CD4-positive, alpha-beta T cell (primary cell): ENCODE measurements around the gene PGGT1B. TPM values are rescaled to one million over a fixed set of nuclear protein-coding genes. Genes with fewer than 3 reads are reported as not detected.

Experiments used
- ATAC-seq: fragments of 200-7000 bp; cut with Tn5 transposase; one replicate; pipeline ENCODE4 v1.10.0; 2022; ENCODE audit warnings: mild to moderate bottlenecking; ENCODE audit not compliant: poor library complexity
- CTCF ChIA-PET: fragments of 350-600 bp; sonication (Branson Sonifier 250); formaldehyde crosslinking; loops from one replicate; lab custom pipeline; 2021; ENCODE audit warnings: antibody characterized with exemption, inconsistent platforms; lab: Charles Lee
- POLR2A ChIA-PET: fragments of 350-600 bp; sonication (Branson Sonifier 250); formaldehyde crosslinking; loops from one replicate; lab custom pipeline; 2021; ENCODE audit warnings: antibody characterized with exemption, inconsistent platforms; lab: Charles Lee
- DNase-seq, 14 experiments: peaks; one replicate each; pipeline ENCODE4 v3.0.0-alpha.2; 2013 to 2020; ENCODE audit warnings: mixed read lengths in 2 of 14
- H3K27ac ChIP-seq, 2 donors: one replicate each; pipeline versions ENCODE4 v1.5.1 to v1.7.0; 2013; ENCODE audit warnings: low read length in 2 of 2, low read depth in 1 of 2, mild to moderate bottlenecking in 1 of 2
- H3K27me3 ChIP-seq, 2 experiments: 1 replicate in 1 of 2; 2 replicates in 1 of 2; pipeline versions ENCODE4 v1.6.1 to v1.7.0; 2013; ENCODE audit warnings: low read length in 2 of 2, control low read depth in 1 of 2, mild to moderate bottlenecking in 1 of 2, moderate library complexity in 1 of 2; ENCODE audit not compliant: insufficient read depth in 2 of 2, control insufficient read depth in 1 of 2
- H3K36me3 ChIP-seq: one replicate; pipeline ENCODE4 v1.6.1; 2013; ENCODE audit warnings: low read length, control low read depth; ENCODE audit not compliant: insufficient read depth
- H3K4me1 ChIP-seq: one replicate; pipeline ENCODE4 v1.6.1; 2013; ENCODE audit warnings: low read length, control low read depth; ENCODE audit not compliant: insufficient read depth
- H3K4me3 ChIP-seq: one replicate; pipeline ENCODE4 v1.5.1; 2013; ENCODE audit warnings: mild to moderate bottlenecking, low read length, moderate library complexity
- H3K9me3 ChIP-seq, 2 experiments: 1 replicate in 1 of 2; 2 replicates in 1 of 2; pipeline versions ENCODE4 v1.6.1 to v1.7.0; 2013; ENCODE audit warnings: low read length in 2 of 2, mild to moderate bottlenecking in 2 of 2, control low read depth in 1 of 2, moderate library complexity in 1 of 2; ENCODE audit not compliant: control insufficient read depth in 1 of 2, insufficient read depth in 1 of 2
- H3K27ac Mint-ChIP-seq: one replicate; pipeline ENCODE4 v1.8.0; 2020; ENCODE audit warnings: mixed read lengths
- H3K27me3 Mint-ChIP-seq: one replicate; pipeline ENCODE4 v1.8.0; 2021; ENCODE audit warnings: mixed read lengths
- H3K36me3 Mint-ChIP-seq: one replicate; pipeline ENCODE4 v1.8.0; 2021; ENCODE audit warnings: low read depth, mixed read lengths
- H3K4me1 Mint-ChIP-seq: one replicate; pipeline ENCODE4 v1.8.0; 2021; ENCODE audit warnings: low read depth, mixed read lengths
- H3K4me3 Mint-ChIP-seq: one replicate; pipeline ENCODE4 v1.8.0; 2020; ENCODE audit warnings: mild to moderate bottlenecking, mixed read lengths
- H3K9me3 Mint-ChIP-seq: one replicate; pipeline ENCODE4 v1.8.0; 2020; ENCODE audit warnings: mixed read lengths
- intact Hi-C, 2 experiments: fragments of 100-400 bp; cut with DNase I in 1 of 2; cut with micrococcal nuclease in 1 of 2; formaldehyde crosslinking; loops; one replicate each; pipeline versions ENCODE4 v1.15.1 to v1.9.0; 2023 to 2025; cut with DNase I, micrococcal nuclease
- total RNA-seq, 174 experiments: library from RNA in 2 of 174; stranded (reverse) in 2 of 174; gene quantifications; one replicate each; pipeline ENCODE4 v1.2.3 and lab custom pipeline; 2021 to 2026
- TF ChIP-seq, protein P1 (sequence below): fragments of 200-600 bp; IDR thresholded peaks from one replicate; pipeline ENCODE4 v1.8.0; 2022; ENCODE audit warnings: antibody characterized with exemption, mild to moderate bottlenecking

PGGT1B gene
- total RNA-seq, 2 experiments from 2014 or later, result 37.5 to 39.3 TPM

GRCh38 chr5:115271295-115272050 is 8.8 kb upstream of the PGGT1B start:
- no peaks in the 10 kb centered on the region for H3K27me3 Mint-ChIP-seq
- H3K4me1 Mint-ChIP-seq, result no peaks in the 10 kb centered on the region
- DNase-seq, result no peak
- no peaks in the 10 kb centered on the region for H3K36me3 ChIP-seq
- H3K27ac Mint-ChIP-seq, result no peak overlapping the region
- no peak overlapping the region for H3K4me3 ChIP-seq
- ATAC-seq, result no peak
- no peak overlapping the region for H3K4me3 Mint-ChIP-seq
- H3K4me1 ChIP-seq, result no peaks in the 10 kb centered on the region
- H3K9me3 ChIP-seq, result no peaks in the 10 kb centered on the region
- ChIA-PET POLR2A (no interaction called here), CTCF (no interaction called here)
- intact Hi-C loops, result no loop called here
- no peaks in the 10 kb centered on the region for H3K9me3 Mint-ChIP-seq
- H3K36me3 Mint-ChIP-seq, result peaks cover 41% of the 10 kb centered on the region
- TF ChIP-seq, protein P1, sequence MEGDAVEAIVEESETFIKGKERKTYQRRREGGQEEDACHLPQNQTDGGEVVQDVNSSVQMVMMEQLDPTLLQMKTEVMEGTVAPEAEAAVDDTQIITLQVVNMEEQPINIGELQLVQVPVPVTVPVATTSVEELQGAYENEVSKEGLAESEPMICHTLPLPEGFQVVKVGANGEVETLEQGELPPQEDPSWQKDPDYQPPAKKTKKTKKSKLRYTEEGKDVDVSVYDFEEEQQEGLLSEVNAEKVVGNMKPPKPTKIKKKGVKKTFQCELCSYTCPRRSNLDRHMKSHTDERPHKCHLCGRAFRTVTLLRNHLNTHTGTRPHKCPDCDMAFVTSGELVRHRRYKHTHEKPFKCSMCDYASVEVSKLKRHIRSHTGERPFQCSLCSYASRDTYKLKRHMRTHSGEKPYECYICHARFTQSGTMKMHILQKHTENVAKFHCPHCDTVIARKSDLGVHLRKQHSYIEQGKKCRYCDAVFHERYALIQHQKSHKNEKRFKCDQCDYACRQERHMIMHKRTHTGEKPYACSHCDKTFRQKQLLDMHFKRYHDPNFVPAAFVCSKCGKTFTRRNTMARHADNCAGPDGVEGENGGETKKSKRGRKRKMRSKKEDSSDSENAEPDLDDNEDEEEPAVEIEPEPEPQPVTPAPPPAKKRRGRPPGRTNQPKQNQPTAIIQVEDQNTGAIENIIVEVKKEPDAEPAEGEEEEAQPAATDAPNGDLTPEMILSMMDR, result no peak
- no peaks in the 10 kb centered on the region for H3K27me3 ChIP-seq
- H3K27ac ChIP-seq, result no peak overlapping the region

DNA sequence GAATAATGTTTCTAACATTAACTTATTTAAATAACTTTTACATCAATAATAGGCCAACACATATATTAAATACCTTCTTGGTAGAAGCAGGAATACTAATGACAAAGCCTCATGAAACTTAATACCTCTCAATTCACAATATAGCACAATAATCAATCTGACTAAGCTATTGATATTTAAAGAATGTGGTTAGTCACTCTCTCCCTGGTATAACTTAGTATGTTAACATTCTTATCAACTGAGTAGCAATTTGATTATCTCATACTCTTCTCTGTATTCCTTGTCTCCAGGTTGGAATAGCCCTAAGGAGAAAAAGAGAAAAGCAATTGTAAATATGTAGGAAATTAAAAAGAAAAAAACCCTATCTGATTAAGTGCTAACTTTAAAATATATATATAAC is 4.9 kb upstream of the PGGT1B start:
- no peak overlapping the region for H3K27ac Mint-ChIP-seq
- H3K36me3 ChIP-seq, result no peaks in the 10 kb centered on the region
- no peaks in the 10 kb centered on the region for H3K27me3 ChIP-seq
- TF ChIP-seq, protein P1, result no peak
- H3K27ac ChIP-seq, result no peak overlapping the region
- H3K9me3 ChIP-seq, result no peaks in the 10 kb centered on the region
- H3K27me3 Mint-ChIP-seq, result no peaks in the 10 kb centered on the region
- CTCF ChIA-PET, result no interaction called here
- peaks cover 4% of the 10 kb centered on the region for H3K4me1 ChIP-seq
- no peak overlapping the region for H3K4me3 Mint-ChIP-seq
- DNase-seq (no peak), ATAC-seq (no peak)
- no peak overlapping the region for H3K4me3 ChIP-seq
- POLR2A ChIA-PET, result interaction anchor here (1.2 kb wide), 1 partner anchor 28 kb away, joined by 3 read pairs; the partner anchor contains the start of gene CCDC112
- intact Hi-C loops, result no loop called here
- H3K4me1 Mint-ChIP-seq, result peaks cover 10% of the 10 kb centered on the region
- H3K9me3 Mint-ChIP-seq, result no peaks in the 10 kb centered on the region
- peaks cover 19% of the 10 kb centered on the region for H3K36me3 Mint-ChIP-seq

GRCh38 chr5:115265220-115265619 is 2.5 kb upstream of the PGGT1B start:
- intact Hi-C loops, result loop anchor here in 1 of 2 experiments (2.0 kb wide), 1 partner anchor 30 kb away; no protein-coding TSS in a partner anchor
- Histone ChIP-seq H3K9me3 (no peaks in the 10 kb centered on the region), H3K27me3 (no peaks in the 10 kb centered on the region)

More at GRCh38 chr5:115265220-115265619, 2.5 kb upstream of the PGGT1B start:
- DNase-seq, result no peak
- Histone ChIP-seq H3K36me3 (no peaks in the 10 kb centered on the region), H3K4me1 (peaks cover 14% of the 10 kb centered on the region), H3K4me3 (no peak overlapping the region), H3K27ac (no peak overlapping the region)
- POLR2A ChIA-PET, result no interaction called here
- ATAC-seq, result no peak
- Mint-ChIP-seq H3K27ac (no peak overlapping the region), H3K36me3 (peaks cover 22% of the 10 kb centered on the region), H3K9me3 (no peaks in the 10 kb centered on the region), H3K4me1 (peaks cover 29% of the 10 kb centered on the region), H3K27me3 (no peaks in the 10 kb centered on the region), H3K4me3 (no peak overlapping the region)
- TF ChIP-seq, protein P1, result no peak
- CTCF ChIA-PET, result no interaction called here
